Measurements from ENCODE around the gene GCN1.
A peak's percentile ranks its signal among the peaks of the same experiment; 100 is the strongest.

Gene GCN1

DNA sequence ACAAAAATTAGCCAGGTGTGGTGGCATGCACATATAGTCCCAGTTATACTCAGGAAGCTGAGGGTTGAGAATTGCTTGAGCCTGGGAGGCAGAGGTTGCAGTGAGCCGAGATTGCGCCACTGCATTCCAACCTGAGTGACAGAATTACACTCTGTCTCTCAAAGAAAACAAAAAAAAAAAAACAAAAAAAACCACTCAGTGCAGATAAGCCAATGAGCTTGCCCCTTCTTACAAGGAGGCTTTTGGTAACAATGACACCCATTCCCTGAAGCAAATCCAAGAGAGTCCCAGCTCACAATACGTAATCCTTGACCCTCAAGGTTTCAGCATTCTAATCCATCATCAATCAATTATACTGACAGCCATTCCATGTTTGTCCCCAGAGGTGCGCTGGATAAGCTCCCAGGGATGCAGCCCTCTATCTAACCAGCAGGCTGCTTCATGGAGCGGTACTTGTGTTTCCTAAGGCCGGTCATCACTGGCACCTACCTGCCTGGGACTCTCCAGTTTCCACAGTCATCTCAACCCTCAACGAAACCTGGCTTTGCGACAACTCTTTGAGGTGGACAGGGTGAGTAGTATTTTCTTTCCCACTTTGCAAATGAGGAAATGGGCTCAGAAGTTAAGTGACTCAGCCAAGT is 12.4 kb downstream of the GCN1 start:
- DNase-seq (ENCODE audit: low spot score) = peak; percentile 58

DNA sequence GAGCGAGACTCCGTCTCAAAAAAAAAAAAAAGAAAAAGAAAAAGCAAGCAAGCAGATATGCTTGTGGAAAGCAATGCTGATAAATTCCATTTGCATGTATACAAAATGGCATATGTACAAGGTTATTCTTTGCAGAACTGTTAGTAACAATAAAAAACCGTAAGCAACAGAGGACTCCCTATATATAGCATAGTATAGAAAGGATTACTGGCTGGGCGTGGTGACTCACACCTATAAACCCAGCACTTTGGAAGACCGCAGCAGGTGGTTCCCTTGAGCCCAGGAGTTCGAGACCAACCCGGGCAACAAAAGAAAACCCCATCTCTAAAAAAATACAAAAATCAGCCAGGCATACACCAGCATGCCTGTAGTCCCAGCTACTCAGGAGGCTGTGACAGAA is 13.5 kb downstream of the GCN1 start:
- DNase-seq (ENCODE audit: low spot score) = no peak

- no peak for DNase-seq (ENCODE audit: low spot score)
Measured at GRCh38 chr12:120175537-120175936, 19.0 kb downstream of the GCN1 start.

DNA sequence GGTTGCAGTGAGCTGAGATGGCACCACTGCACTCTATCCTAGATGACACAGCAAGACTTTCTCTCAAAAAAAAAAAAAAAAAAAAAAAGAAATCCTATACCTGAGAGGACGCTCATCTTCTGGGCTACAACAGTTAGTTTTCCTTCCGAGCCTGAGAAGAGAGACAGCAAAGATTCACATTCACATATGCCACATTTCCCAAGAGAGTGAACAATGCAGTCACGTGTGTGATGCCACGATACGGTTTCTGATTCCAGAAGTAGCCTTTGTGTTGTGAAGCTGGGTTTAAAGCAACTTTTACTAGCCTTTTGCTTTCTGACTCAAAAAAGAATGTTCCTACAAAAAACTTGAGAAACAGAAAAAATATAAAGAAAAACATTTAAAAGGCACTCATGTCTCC is 19.5 kb downstream of the GCN1 start:
- no peak for DNase-seq (ENCODE audit: low spot score)

GRCh38 chr12:120172053-120172452 is 22.5 kb downstream of the GCN1 start:
- DNase-seq (ENCODE audit: low spot score) = no peak

GRCh38 chr12:120170631-120171030 is 23.9 kb downstream of the GCN1 start:
- DNase-seq (ENCODE audit: low spot score) = no peak

GRCh38 chr12:120169946-120170345 is 24.6 kb downstream of the GCN1 start:
- DNase-seq (ENCODE audit: low spot score) = no peak

DNA sequence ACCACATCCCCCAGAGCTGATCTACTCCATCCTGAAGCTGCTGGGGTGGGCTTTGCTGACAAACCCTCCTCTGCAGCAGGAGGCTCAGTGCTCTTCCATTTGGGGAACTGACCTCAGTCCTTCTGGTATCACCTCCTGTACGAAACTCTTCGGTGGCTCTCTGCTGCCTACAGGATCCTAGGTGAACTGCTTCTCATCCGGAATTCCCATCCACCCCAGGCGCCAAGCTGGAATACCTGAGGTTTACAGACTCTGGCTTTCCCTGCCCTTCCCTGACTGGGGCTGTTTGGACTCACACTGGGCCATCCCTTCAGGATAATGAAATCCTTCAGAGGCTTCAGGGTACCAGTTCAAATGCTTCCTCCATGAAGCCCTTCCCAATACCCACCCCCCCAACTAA is 26.2 kb downstream of the GCN1 start:
- DNase-seq (ENCODE audit: low spot score) = no peak

GRCh38 chr12:120167529-120168095 is 26.9 kb downstream of the GCN1 start:
- no peak for DNase-seq (ENCODE audit: low spot score)

- no peak for DNase-seq (ENCODE audit: low spot score)
Measured at GRCh38 chr12:120164293-120164692, 30.2 kb downstream of the GCN1 start.

GRCh38 chr12:120162763-120163162 is 31.8 kb downstream of the GCN1 start:
- DNase-seq (ENCODE audit: low spot score) = no peak

DNA sequence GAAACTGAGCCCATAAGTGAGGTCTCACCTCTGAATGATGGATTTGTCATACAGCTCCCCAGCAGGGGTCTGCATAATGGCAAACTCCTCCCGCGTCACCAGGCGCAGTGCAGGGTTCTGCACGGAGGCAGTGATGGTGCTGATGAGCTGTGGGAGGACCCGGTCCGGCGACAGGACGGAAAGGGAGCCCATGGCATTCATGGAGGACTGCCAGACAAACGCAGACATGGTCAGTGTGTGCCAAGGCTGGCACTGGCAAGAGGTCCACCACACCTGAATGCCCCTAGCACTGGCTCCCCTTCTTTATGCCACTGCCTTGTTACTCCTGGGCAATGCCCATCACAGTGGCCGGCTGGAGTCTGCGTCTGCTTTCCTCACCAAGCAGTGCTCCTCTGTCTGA is 32.7 kb downstream of the GCN1 start:
- no peak for DNase-seq (ENCODE audit: low spot score)

DNA sequence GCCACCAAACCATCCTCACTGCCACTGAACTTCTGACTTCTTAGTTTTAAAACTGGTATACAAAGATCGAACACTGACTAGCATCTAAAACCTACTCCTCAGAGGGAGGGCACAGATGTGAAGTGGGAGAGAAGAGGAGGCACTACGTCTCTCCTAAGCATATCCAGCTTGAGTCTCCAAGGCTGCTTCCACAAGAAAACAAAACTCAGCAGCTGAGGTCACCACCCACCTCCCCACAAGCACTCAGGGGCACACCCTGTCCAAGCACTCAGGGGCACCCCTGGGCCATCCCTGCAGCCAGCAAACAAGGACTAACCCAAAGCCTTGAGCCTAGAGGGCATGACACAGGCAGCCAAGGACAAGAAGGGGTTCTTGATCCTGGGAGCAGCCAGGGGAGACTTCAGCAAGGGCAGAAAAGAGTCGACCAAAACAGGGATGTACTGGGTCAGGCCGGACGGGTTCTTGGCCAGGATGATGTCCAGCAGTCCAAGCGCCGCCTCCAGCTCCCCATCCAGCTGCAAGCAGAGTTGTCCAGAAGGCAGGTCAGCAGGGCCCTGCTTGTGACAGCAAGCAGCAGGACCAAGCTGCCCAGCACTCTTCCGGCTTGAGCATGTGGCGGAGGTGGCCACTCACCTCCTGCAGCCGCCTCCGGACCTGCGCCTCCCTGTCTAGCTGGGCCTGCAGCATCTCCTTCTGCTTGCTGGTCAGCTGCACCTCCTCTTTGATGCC is 34.8 kb downstream of the GCN1 start:
- DNase-seq (ENCODE audit: low spot score) = no peak

DNA sequence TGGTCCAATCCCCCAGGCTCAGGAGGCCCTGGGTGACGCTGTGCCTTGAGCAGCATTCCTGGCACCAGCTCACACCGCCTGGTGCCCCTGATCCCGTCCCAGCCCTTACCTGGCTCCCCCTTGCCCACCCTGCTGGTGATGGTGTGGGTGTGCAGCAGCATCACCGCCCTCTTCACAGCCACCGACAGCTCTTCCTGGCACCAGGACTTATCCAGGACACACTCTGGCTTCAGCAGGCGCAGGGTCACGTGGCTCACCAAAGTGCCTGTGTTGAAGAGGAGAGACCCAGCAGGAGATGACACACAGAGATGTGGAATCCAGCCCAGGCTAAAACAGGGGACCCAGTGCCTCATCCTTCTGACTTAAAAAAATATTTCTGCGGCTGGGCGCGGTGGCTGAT is 36.2 kb downstream of the GCN1 start:
- no peak for DNase-seq (ENCODE audit: low spot score)

GRCh38 chr12:120157678-120158077 is 36.8 kb downstream of the GCN1 start:
- DNase-seq (ENCODE audit: low spot score) = no peak

GRCh38 chr12:120156315-120157259 is 37.9 kb downstream of the GCN1 start:
- no peak for DNase-seq (ENCODE audit: low spot score)

GRCh38 chr12:120155072-120155471 is 39.4 kb downstream of the GCN1 start:
- no peak for DNase-seq (ENCODE audit: low spot score)

- DNase-seq (ENCODE audit: low spot score) = no peak
Measured at GRCh38 chr12:120150919-120151525, 43.5 kb downstream of the GCN1 start.

GRCh38 chr12:120148011-120148410 is 46.5 kb downstream of the GCN1 start:
- no peak for DNase-seq (ENCODE audit: low spot score)

GRCh38 chr12:120145164-120145563 is 49.4 kb downstream of the GCN1 start:
- no peak for DNase-seq (ENCODE audit: low spot score)

DNA sequence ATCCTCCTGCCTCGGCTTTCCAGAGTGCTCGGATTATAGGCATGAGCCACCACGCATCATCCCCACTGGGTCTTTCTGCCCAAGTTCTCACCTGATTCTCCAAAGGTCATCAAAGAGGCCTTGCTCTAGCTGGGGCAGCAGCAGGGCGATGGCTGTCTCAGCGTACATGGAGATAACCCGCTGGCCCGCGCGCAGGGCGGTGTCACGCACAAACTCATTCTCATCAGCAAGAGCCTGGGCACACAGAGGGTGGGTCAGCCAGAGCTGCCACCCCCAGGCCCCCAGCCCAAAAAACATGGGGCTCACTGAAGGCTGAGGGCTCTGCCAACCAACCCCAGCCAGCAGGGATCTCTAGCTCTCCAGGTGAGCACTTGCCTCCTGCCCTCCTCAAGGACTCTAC is 50.3 kb downstream of the GCN1 start:
- no peak for DNase-seq (ENCODE audit: low spot score)

DNA sequence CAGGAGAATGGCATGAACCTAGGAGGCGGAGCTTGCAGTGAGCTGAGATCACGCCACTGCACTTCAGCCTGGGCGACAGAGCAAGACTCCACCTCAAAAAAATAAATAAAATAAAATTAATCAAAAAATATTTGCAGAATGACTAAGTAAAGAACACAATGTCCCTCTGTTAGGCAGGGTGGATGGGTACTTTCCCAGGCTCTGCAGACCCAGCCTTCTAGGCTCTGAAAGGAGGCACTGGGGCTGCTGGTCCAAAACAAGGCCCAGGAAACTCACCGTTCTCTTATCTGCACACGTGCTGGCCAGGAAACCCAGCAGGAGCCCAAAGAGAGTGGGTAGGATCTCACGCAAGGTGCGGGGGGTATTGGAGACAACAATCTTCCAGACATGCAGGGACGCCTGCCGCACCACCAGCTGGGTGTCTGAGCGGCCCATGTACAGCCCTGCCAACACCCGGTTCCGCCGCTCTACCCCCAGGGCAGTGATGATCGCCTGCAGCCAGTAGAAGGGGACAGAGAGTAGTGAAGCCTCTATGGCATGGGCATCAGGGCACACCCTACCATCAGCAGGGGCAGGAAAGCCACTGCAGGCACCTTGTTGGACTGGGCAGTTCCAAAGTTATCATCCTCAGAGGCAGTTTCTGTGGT is 52.2 kb downstream of the GCN1 start:
- no peak for DNase-seq (ENCODE audit: low spot score)

Measured in HuH-7 (cell line).